Right forelimb (tissue), 1 donor: ENCODE results near the gene C1orf21.

Experiments
- DNase-seq: peaks from one replicate; pipeline ENCODE4 v3.0.0-alpha.2; 2018

C1orf21 gene

GRCh38 chr1:184456189-184456588 is 69.4 kb downstream of the C1orf21 start:
- no peak for DNase-seq

GRCh38 chr1:184457500-184457899 is 70.7 kb downstream of the C1orf21 start:
- no peak for DNase-seq

GRCh38 chr1:184461321-184461720 is 74.5 kb downstream of the C1orf21 start:
- no peak for DNase-seq

- DNase-seq = no peak
Observed at GRCh38 chr1:184462155-184462554, 75.3 kb downstream of the C1orf21 start.

GRCh38 chr1:184462990-184463389 is 76.2 kb downstream of the C1orf21 start:
- no peak for DNase-seq

GRCh38 chr1:184463680-184464079 is 76.9 kb downstream of the C1orf21 start:
- no peak for DNase-seq

- no peak for DNase-seq
Observed at GRCh38 chr1:184464757-184465156, 77.9 kb downstream of the C1orf21 start.

- DNase-seq = no peak
Observed at GRCh38 chr1:184465489-184466146, 78.8 kb downstream of the C1orf21 start.

- DNase-seq = no peak
Observed at GRCh38 chr1:184467295-184467694, 80.5 kb downstream of the C1orf21 start.

GRCh38 chr1:184469396-184469795 is 82.6 kb downstream of the C1orf21 start:
- no peak for DNase-seq

- DNase-seq = no peak
Observed at GRCh38 chr1:184471686-184472085, 84.9 kb downstream of the C1orf21 start.

- DNase-seq = no peak
Observed at GRCh38 chr1:184472136-184472535, 85.3 kb downstream of the C1orf21 start.

GRCh38 chr1:184473176-184473966 is 86.5 kb downstream of the C1orf21 start:
- DNase-seq = no peak

GRCh38 chr1:184476187-184476586 is 89.4 kb downstream of the C1orf21 start:
- no peak for DNase-seq

GRCh38 chr1:184479435-184480167 is 92.8 kb downstream of the C1orf21 start:
- no peak for DNase-seq

- no peak for DNase-seq
Observed at GRCh38 chr1:184480736-184481135, 93.9 kb downstream of the C1orf21 start.

GRCh38 chr1:184482136-184482535 is 95.3 kb downstream of the C1orf21 start:
- peak; percentile 64 for DNase-seq

GRCh38 chr1:184483101-184483683 is 96.4 kb downstream of the C1orf21 start:
- no peak for DNase-seq

- no peak for DNase-seq
Observed at GRCh38 chr1:184485751-184486723, 99.2 kb downstream of the C1orf21 start.

GRCh38 chr1:184486761-184487445 is 100.1 kb downstream of the C1orf21 start:
- DNase-seq = no peak

- DNase-seq = no peak
Observed at GRCh38 chr1:184487531-184488193, 100.8 kb downstream of the C1orf21 start.
